MCF 10A (cell line): ENCODE measurements around the gene MOV10. TPM values are rescaled to one million over a fixed set of nuclear protein-coding genes. Genes with fewer than 3 reads are reported as not detected.

ENCODE experiments used
- BruUV-seq: library from RNA; stranded (reverse); fragments of 400-500 nt; replicated peaks from 2 replicates; lab custom pipeline; 2021; lab: Mats Ljungman, UMichigan
- CTCF ChIA-PET: fragments of 300-600 bp; sonication (Branson Sonifier 250); formaldehyde crosslinking; extraction: SDS; loops from one replicate; lab custom pipeline; 2021; ENCODE audit warnings: antibody characterized with exemption, inconsistent platforms; lab: Yijun Ruan, JAX
- POLR2A ChIA-PET: fragments of 300-600, 350-650 bp; sonication (Branson Sonifier 250); formaldehyde crosslinking; extraction: SDS; loops from one replicate; lab custom pipeline; 2020; ENCODE audit warnings: antibody characterized with exemption, inconsistent platforms; lab: Yijun Ruan, JAX
- DNase-seq: peaks from one replicate; pipeline ENCODE4 v3.0.0-alpha.2; 2018; ENCODE audit not compliant: unreplicated experiment
- H3K27ac Mint-ChIP-seq: one replicate; pipeline ENCODE4 v1.8.0; 2022; ENCODE audit warnings: mild to moderate bottlenecking, low read depth, mixed read lengths; ENCODE audit not compliant: unreplicated experiment
- H3K27me3 Mint-ChIP-seq: one replicate; pipeline ENCODE4 v1.8.0; 2022; ENCODE audit warnings: mixed read lengths; ENCODE audit not compliant: insufficient read depth, unreplicated experiment
- H3K36me3 Mint-ChIP-seq: one replicate; pipeline ENCODE4 v1.8.0; 2022; ENCODE audit warnings: mild to moderate bottlenecking, moderate library complexity, mixed read lengths; ENCODE audit not compliant: insufficient read depth, unreplicated experiment
- H3K4me1 Mint-ChIP-seq: one replicate; pipeline ENCODE4 v1.8.0; 2022; ENCODE audit warnings: mixed read lengths; ENCODE audit not compliant: insufficient read depth, unreplicated experiment
- H3K4me3 Mint-ChIP-seq: one replicate; pipeline ENCODE4 v1.8.0; 2022; ENCODE audit warnings: mild to moderate bottlenecking, moderate library complexity, mixed read lengths; ENCODE audit not compliant: unreplicated experiment
- H3K9me3 Mint-ChIP-seq: one replicate; pipeline ENCODE4 v1.8.0; 2022; ENCODE audit warnings: mixed read lengths; ENCODE audit not compliant: unreplicated experiment
- intact Hi-C: fragments of 100-400 bp; cut with micrococcal nuclease; formaldehyde crosslinking; loops from 2 replicates; pipeline ENCODE4 v1.14.1; 2022
- total RNA-seq: library from RNA; stranded (reverse); gene quantifications from 2 replicates; pipeline ENCODE4 v1.2.3, GENCODE V29; 2022
- TF ChIP-seq, protein P1 (sequence below): fragments of 200-600 bp; IDR thresholded peaks from one replicate; pipeline ENCODE4 v1.8.0; 2022; ENCODE audit warnings: antibody characterized with exemption, mild to moderate bottlenecking; ENCODE audit not compliant: unreplicated experiment

The MOV10 gene
- total RNA-seq, 1 experiment from 2014 or later, result 55.6 TPM

DNA sequence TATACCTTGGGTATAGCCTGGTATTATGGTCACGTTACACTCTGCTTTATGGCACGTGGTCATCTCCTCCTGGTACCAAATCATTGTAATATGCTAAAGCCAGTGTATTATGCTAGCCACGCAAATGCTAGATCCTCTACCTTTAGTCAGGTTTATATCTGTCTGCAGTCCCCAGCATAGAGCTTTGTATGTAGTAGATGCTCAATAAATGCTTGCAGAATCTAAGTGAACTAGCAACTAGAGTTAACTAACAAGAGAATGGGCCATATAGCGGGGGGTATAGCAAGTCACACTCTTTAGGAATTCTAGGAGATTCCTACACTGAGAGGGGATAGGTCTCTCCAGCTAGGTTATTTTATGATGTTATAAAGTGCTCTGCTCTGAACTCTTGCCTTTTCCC is 3.0 kb downstream of the MOV10 start:
- BruUV-seq, result no TSS peak
- peaks cover 35% of the 10 kb centered on the region for H3K36me3 Mint-ChIP-seq
- H3K4me1 Mint-ChIP-seq, result peaks cover 36% of the 10 kb centered on the region
- TF ChIP-seq, protein P1, sequence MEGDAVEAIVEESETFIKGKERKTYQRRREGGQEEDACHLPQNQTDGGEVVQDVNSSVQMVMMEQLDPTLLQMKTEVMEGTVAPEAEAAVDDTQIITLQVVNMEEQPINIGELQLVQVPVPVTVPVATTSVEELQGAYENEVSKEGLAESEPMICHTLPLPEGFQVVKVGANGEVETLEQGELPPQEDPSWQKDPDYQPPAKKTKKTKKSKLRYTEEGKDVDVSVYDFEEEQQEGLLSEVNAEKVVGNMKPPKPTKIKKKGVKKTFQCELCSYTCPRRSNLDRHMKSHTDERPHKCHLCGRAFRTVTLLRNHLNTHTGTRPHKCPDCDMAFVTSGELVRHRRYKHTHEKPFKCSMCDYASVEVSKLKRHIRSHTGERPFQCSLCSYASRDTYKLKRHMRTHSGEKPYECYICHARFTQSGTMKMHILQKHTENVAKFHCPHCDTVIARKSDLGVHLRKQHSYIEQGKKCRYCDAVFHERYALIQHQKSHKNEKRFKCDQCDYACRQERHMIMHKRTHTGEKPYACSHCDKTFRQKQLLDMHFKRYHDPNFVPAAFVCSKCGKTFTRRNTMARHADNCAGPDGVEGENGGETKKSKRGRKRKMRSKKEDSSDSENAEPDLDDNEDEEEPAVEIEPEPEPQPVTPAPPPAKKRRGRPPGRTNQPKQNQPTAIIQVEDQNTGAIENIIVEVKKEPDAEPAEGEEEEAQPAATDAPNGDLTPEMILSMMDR, result no peak
- ChIA-PET POLR2A (interaction anchor here (5.5 kb wide), 1 partner anchor 26 kb away, joined by 71 read pairs; no protein-coding TSS in a partner anchor), CTCF (interaction anchor here (0.6 kb wide), 1 partner anchor 31 kb away, joined by 4 read pairs; no protein-coding TSS in a partner anchor)
- intact Hi-C loops, result no loop called here
- no peak overlapping the region for H3K4me3 Mint-ChIP-seq
- no peak for DNase-seq
- H3K27ac Mint-ChIP-seq, result no peak overlapping the region
- H3K9me3 Mint-ChIP-seq, result no peaks in the 10 kb centered on the region
- no peaks in the 10 kb centered on the region for H3K27me3 Mint-ChIP-seq

DNA sequence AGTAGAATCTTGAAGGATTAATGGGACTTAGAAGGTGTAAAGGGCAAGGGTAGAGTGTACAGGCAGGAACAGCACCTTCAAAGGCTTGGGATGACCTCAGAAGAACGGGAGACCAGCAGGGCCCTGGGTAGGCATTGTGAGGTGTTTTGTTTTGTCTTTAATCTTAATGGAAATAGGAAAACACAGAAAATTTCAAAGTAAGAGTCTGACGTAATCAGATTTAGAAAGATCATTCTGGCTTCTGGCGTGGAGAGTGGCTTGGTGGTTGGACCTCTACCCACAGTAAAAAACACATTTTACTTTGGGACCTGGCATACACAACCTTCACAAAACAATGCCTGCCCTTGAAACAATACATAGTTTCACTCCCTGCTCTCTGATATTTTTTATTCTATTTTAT is 4.1 kb downstream of the MOV10 start:
- TF ChIP-seq, protein P1, result no peak
- Mint-ChIP-seq H3K36me3 (peaks cover 35% of the 10 kb centered on the region), H3K27ac (no peak overlapping the region), H3K4me3 (no peak overlapping the region), H3K4me1 (peaks cover 28% of the 10 kb centered on the region), H3K27me3 (no peaks in the 10 kb centered on the region), H3K9me3 (no peaks in the 10 kb centered on the region)
- intact Hi-C loops, result no loop called here
- ChIA-PET CTCF (no interaction called here), POLR2A (no interaction called here)
- no peak for DNase-seq
- no TSS peak for BruUV-seq

DNA sequence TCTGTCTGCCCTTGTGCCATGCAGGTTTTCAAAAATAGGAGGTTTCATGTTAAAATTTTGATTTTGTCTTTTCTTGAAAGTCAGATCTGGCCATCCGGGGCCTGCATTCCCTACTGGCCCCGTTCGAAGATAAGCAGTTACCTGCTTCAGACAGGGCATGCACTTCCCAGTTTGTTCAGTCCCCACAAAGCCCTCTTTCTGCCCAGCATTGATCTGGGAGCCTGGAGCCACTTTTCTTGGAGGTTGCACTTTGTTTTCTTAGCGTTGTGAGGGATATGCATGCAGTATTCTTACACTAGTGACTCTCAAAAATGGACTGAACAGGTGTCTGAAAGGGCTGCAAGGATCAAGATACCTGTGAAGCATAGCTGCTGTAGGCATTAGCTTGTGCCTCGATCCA is 11.5 kb downstream of the MOV10 start:
- Mint-ChIP-seq H3K9me3 (peaks cover 7% of the 10 kb centered on the region), H3K27me3 (no peaks in the 10 kb centered on the region), H3K4me3 (no peak overlapping the region), H3K4me1 (peaks cover 31% of the 10 kb centered on the region), H3K36me3 (peaks cover 24% of the 10 kb centered on the region), H3K27ac (no peak overlapping the region)
- POLR2A ChIA-PET, result interaction anchor here (0.6 to 7.5 kb wide), 10 partner anchors 12 to 294 kb away, joined by 3 to 85 read pairs (median 4); partner anchors contain the start of genes MOV10, PPM1J, RHOC and ST7L
- CTCF ChIA-PET, result interaction anchor here (3.2 kb wide), 1 partner anchor 10 kb away, joined by 16 read pairs; the partner anchor contains the start of gene MOV10
- intact Hi-C loops, result no loop called here
- BruUV-seq, result no TSS peak
- DNase-seq, result no peak
- TF ChIP-seq, protein P1, result no peak

DNA sequence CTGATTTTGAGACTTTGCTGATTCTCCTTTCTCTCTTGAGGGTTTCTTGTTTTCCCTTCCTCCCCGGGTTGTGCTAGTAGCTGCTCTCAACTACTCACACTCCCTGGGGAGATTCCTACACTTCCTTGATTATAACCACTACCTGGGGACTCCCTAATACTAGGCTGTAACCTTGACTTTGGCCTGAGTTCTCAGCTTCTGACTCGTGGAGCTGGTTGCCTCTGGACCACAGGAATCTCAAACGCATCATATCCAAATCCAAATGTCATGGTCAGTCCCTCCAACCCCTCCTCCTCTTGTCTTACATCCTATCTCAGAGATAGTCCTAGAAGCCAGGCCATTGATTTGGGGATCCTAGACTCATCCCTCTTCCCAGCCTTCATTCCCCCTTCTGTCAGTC is 12.0 kb downstream of the MOV10 start:
- Mint-ChIP-seq H3K4me1 (peaks cover 31% of the 10 kb centered on the region), H3K4me3 (no peak overlapping the region), H3K27ac (peak overlapping the region; percentile 96), H3K27me3 (no peaks in the 10 kb centered on the region), H3K9me3 (peaks cover 7% of the 10 kb centered on the region), H3K36me3 (peaks cover 23% of the 10 kb centered on the region)
- DNase-seq, result no peak
- ChIA-PET POLR2A (interaction anchor here (0.5 to 7.5 kb wide), 9 partner anchors 12 to 295 kb away, joined by 3 to 85 read pairs (median 4); partner anchors contain the start of genes MOV10, PPM1J, RHOC and ST7L), CTCF (interaction anchor here (3.2 kb wide), 1 partner anchor 11 kb away, joined by 16 read pairs; the partner anchor contains the start of gene MOV10)
- TF ChIP-seq, protein P1, result no peak
- intact Hi-C loops, result no loop called here
- no TSS peak for BruUV-seq
